GM12891 (cell line): ENCODE measurements around the gene YBX2. TPM values are rescaled to one million over a fixed set of nuclear protein-coding genes. Genes with fewer than 3 reads are reported as not detected.
"Not testable (repeated sequence)": the region's sequence is repeated elsewhere in the genome, so short reads cannot be mapped to it uniquely, and the experiment has no call there.

Experiments used
- DNase-seq: peaks from one replicate; pipeline ENCODE4 v3.0.0; 2011; ENCODE audit warnings: low spot score; ENCODE audit not compliant: insufficient read length
- FAIRE-seq: peaks from 2 replicates; lab custom pipeline; 2011; peaks lifted over from hg19 to GRCh38; lab: Jason Lieb, UNC
- PAX5 ChIP-seq: IDR thresholded peaks from 2 replicates; pipeline ENCODE4 v1.6.1; 2011; ENCODE audit warnings: low read length, moderate library complexity, mild to moderate bottlenecking; ENCODE audit not compliant: insufficient read depth, severe bottlenecking
- POLR2A ChIP-seq: IDR thresholded peaks from 2 replicates; pipeline ENCODE4 v1.6.1; 2011; ENCODE audit warnings: low read depth, low read length, control low read depth
- POLR2AphosphoS5 ChIP-seq: IDR thresholded peaks from 2 replicates; pipeline ENCODE4 v1.6.1; 2011; ENCODE audit warnings: low read depth, low read length, control low read depth
- POU2F2 ChIP-seq: IDR thresholded peaks from 2 replicates; pipeline ENCODE4 v1.6.1; 2011; ENCODE audit warnings: low read depth, mild to moderate bottlenecking, control low read depth, low read length, moderate library complexity
- SPI1 ChIP-seq: IDR thresholded peaks from 2 replicates; pipeline ENCODE4 v1.6.1; 2011; ENCODE audit warnings: low read depth, low read length, control low read depth
- TAF1 ChIP-seq: IDR thresholded peaks from 2 replicates; pipeline ENCODE4 v1.6.1; 2011; ENCODE audit warnings: low read depth, low read length, control low read depth
- polyA plus RNA-seq: library from polyadenylated mRNA; unstranded; fragments of >200 nt; gene quantifications from one replicate; pipeline ENCODE4 v1.2.1, GENCODE V29; 2012; ENCODE audit warnings: low read depth, missing spikeins, inconsistent platforms; ENCODE audit not compliant: missing spikeins

YBX2 gene
- not detected for polyA plus RNA-seq

- FAIRE-seq: peak; percentile 75
Observed at GRCh38 chr17:7294614-7295153, at the start of gene YBX2. YBX2 (minus strand) TSS chr17:7294639; CDS start chr17:7294500, 139 bp downstream.

GRCh38 chr17:7343250-7343649 is 48.8 kb upstream of the YBX2 start:
- FAIRE-seq (no peak), DNase-seq (no peak)
- TF ChIP-seq POLR2A (no peak), PAX5 (no peak), POLR2AphosphoS5 (no peak), SPI1 (no peak), TAF1 (no peak), POU2F2 (no peak)

More at GRCh38 chr17:7294614-7295153, at the start of gene YBX2:
- DNase-seq: peak; percentile 91
- TF ChIP-seq SPI1 (no peak), POU2F2 (no peak), TAF1 (no peak), POLR2A (no peak), POLR2AphosphoS5 (no peak)

DNA sequence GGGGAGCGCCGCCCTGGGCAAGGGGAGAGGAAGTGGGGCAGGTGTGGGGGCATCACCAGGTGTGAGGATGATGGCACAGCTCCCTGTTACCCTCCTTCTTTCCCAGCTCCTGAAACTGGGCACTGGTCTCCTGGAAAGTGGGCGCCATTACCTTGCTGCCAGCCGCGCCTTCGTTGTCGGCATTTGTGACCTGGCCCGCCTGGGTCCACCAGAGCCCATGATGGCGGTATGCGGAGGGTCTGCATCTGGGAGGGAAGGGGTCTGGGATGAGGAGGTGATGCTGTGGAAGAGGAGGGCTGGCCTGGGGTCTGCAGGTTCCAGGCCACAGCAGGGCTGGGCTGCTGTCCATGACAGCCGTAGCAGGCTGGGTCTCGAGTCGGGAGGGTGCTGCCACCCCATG is 47.4 kb upstream of the YBX2 start:
- no peak for DNase-seq
- TF ChIP-seq SPI1 (no peak), POLR2AphosphoS5 (no peak), POU2F2 (no peak), TAF1 (no peak), POLR2A (no peak), PAX5 (no peak)
- FAIRE-seq: no peak

GRCh38 chr17:7340179-7340578 is 45.7 kb upstream of the YBX2 start:
- no peak for DNase-seq
- no peak for FAIRE-seq
- TF ChIP-seq SPI1 (no peak), POLR2A (no peak), TAF1 (no peak), POLR2AphosphoS5 (no peak), PAX5 (no peak), POU2F2 (no peak)

GRCh38 chr17:7337600-7337999 is 43.2 kb upstream of the YBX2 start:
- not testable (repeated sequence) for FAIRE-seq, DNase-seq

- FAIRE-seq (peak; percentile 96), DNase-seq (peak; percentile 75)
Observed at GRCh38 chr17:7336240-7337175, 42.1 kb upstream of the YBX2 start, which contains the start of gene ACAP1. ACAP1 (plus strand) TSS chr17:7336529; CDS start chr17:7336735, 206 bp downstream.

DNA sequence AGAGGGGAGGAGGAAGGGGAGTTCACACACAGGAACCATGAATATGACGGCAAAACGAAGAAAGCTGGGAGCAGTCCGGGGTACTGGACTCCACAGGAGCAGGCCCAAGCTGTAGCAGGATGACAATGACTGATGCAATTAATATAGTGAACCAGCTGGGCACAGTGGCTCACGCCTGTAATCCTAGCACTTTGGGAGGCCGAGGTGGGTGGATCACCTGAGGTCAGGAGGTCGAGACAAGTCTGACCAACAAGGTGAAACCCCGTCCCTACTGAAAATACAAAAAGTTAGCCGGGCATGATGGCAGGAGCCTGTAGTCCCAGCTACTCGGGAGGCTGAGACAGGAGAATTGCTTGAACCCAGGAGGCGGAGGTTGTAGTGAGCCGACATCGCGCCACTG is 41.3 kb upstream of the YBX2 start:
- not testable (repeated sequence) for DNase-seq, FAIRE-seq

More at GRCh38 chr17:7336240-7337175, 42.1 kb upstream of the YBX2 start, which contains the start of gene ACAP1:
- TF ChIP-seq POLR2AphosphoS5: no peak
- no peak for TF ChIP-seq POLR2A
- no peak for TF ChIP-seq SPI1
- TF ChIP-seq PAX5: no peak
- no peak; the same call in 1 of the 2 replicates for TF ChIP-seq TAF1
- no peak for TF ChIP-seq POU2F2

DNA sequence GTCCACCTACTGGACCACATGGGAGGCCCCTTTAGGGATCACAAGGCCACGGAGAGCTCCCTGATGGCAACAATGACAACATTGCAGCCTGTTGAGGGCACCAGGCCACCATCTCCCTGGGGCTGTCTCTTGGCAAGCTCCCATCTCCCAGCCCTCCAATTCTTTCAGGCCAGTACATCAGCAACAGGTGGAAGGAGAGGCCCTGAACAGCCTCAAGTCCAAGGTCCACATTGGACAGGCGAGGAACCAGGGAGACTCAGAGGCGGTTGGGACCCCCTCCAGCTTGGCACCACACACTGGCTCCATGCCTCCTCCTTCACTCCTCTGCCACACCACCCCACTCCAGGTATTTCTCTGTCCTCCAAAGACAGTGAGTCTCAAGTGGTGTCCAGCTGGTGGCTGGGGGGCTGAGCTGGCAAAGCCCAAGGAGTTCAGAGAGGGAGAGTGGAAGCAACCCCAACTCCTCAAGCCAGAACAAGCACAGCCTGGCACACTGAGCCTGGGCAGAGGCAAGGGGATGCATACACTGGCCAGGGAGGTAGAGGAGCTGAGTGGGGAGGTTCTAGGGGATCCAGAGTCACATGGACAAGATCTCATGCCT is 40.6 kb upstream of the YBX2 start:
- FAIRE-seq: no peak
- no peak for DNase-seq
- no peak for TF ChIP-seq PAX5
- TF ChIP-seq POU2F2: no peak
- no peak for TF ChIP-seq SPI1
- TF ChIP-seq POLR2A: no peak
- no peak for TF ChIP-seq POLR2AphosphoS5
- no peak for TF ChIP-seq TAF1

DNA sequence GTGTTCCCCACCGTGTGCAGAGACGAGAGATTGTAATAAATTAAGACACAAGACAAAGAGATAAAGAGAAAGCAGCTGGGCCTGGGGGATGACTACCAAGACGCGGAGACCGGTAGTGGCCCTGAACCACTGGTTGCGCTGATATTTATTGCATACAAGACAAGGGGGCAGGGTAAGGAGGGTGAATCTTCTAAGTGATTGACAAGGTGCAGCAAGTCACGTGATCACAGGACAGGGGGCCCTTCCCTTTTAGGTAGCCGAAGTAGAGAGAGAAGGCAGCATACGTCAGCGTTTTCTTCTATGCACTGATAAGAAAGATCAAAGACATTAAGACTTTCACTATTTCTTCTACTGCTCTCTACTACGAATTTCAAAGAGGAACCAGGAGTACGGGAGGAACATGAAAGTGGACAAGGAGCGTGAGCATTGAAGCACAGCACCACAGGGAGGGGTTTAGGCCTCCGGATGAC is 38.2 kb upstream of the YBX2 start:
- not testable (repeated sequence) for DNase-seq
- FAIRE-seq: peak; percentile 85

DNA sequence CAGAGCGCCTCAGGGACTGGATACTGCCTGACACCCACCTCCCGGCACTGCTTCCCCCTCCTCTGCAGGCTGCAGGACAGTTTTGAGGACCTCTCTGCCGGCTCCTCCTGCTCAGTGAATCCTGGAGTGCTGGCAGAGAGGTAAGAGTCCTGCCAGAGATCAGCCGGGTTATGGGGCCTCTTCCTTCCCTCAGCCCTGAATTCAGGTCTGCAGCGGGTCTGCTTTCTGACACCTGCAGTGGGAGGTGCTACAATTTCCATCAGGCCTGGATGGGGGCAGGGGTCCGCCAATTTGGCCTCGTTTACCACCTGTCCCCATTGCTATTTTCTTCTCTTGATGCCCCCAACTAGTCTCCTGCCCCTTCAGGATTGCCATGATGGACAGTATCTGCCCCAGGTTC is 37.7 kb upstream of the YBX2 start:
- DNase-seq (no peak), FAIRE-seq (no peak)
- TF ChIP-seq PAX5 (no peak), POLR2A (no peak), POU2F2 (no peak), POLR2AphosphoS5 (no peak), SPI1 (no peak), TAF1 (no peak)
